A204.1 (cell line): Measurements from ENCODE around the gene PRKAR2A.
"Not testable (repeated sequence)": the region's sequence is repeated elsewhere in the genome, so short reads cannot be mapped to it uniquely, and the experiment has no call there.

Experiments used
- FAIRE-seq: peaks from 2 replicates; lab custom pipeline; 2012; peaks lifted over from hg19 to GRCh38; lab: Jason Lieb, UNC

PRKAR2A gene

DNA sequence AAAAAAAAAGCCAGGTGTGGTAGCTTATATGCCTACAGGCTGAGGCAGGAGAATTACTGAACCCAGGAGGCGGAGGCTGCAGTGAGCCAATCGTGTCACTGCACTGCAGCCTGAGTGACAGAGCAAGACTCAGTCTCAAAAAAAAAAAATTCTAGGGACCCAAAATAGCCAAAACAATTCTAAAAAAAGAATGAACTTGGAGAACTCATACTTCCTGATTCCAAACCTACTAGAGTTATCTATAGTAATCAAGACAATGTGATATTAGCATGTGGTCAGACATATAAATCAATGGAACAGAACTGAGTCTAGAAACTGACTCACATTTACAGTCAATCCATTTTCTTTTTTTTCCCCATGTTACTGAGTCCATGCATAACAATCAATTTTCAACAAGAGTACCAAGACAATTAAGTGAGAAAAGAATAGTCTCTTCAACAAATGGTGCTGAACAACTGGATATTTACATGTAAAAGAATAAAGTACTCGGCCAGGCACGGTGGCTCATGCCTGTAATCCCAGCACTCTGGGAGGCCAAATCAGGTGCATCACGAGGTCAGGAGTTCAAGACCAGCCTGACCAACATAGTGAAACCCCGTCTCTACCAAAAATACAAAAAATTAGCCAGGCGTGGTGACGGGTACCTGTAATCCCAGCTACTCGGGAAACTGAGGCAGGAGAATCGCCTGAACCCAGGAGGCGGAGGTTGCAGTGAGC is 11.9 kb downstream of the PRKAR2A start:
- no peak for FAIRE-seq

DNA sequence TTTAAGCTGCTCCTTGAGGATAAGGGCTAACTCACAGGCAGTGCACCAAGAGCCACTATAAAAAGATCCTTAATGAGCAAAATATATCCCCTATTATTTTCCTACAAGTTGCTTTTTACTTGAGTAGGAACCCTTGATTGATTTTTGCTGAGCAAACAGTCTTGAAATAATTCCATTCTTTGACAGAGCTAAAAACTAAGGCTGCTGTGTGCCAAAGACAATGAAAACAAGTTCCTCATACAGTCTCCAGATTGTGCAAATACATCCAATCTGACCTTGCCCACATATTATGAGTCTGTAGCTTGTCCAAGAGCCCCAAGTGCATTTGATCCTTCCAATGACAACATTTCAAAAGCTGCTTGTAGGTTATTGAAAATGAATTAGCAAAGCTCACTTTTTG is 15.0 kb downstream of the PRKAR2A start:
- no peak for FAIRE-seq

- FAIRE-seq = no peak
Measured at GRCh38 chr3:48830715-48831114, 17.0 kb downstream of the PRKAR2A start.

- not testable (repeated sequence) for FAIRE-seq
Measured at GRCh38 chr3:48829525-48829924, 18.1 kb downstream of the PRKAR2A start.

DNA sequence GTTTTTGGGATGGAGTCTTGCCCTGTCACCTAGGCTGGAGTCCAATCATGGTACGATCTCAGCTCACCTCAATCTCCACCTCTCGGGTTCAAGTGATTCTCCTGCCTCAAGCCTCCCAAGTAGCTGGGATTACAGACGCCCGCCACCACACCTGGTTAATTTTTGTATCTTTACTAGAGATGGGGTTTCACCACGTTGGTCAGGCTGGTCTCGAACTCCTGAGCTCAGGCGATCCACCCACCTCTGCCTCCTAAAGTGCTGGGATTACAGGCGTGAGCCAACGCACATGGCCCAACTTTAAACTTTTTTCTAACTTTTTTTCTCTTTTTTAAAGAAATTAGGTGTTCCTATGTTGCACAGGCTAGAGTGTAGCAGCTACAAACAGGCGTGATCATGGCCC is 19.8 kb downstream of the PRKAR2A start:
- FAIRE-seq = not testable (repeated sequence)

DNA sequence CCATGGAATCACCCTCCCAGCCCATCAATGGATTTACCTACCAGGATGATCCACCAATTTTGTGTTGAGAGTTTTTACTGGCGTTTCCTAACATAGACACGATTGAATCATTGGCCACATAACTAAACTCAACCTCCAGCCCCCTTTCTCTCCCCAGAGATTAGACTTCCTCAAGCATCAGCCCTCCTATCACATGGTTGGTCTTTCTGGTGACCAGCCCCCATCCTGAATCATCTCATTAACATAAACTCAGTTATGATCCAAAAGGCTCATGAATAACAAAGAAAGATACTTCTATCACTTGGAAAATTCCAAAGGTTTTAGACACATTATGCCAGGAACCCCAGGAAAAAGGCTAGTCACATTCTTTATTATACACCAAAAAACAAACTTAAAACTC is 21.2 kb downstream of the PRKAR2A start:
- no peak for FAIRE-seq

GRCh38 chr3:48820612-48821324 is 26.9 kb downstream of the PRKAR2A start:
- FAIRE-seq = no peak

GRCh38 chr3:48819234-48820221 is 28.1 kb downstream of the PRKAR2A start:
- FAIRE-seq = no peak

DNA sequence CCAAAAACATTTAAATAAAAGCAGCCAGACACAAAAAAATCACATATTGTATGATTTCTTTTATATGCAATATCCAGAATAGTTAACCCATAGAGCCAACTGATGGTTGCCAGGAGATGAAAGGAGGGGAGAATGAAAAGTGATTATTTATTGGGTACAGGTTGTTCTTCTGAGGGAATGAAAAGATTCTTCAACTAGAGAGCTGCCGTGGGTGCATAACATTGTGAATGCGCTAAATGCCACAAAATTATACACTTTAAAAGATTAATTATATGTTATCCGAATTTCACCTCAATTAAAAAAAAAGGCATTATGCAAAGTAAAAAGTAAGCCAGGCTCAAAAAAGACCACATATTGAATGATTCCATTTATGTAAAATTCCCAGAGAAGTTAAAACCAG is 36.1 kb downstream of the PRKAR2A start:
- FAIRE-seq = no peak

DNA sequence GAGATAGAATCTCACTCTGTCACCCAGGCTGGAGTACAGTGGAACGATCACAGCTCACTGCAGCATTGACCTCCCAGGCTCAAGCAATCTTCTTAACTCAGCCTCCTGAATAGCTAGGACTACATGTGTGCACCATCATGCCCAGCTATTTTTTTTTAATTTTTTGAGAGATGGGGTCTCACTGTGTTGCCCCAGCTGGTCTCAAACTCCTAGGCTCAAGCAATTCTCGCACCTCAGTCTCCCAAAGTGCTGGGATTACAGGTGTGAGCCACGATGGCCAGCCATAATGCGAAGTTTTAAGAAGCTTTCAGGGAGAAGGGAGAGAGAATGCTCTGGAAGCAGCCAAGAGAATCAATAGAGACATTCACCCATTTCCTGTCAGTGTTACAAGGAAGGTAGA is 42.7 kb downstream of the PRKAR2A start:
- FAIRE-seq = no peak

DNA sequence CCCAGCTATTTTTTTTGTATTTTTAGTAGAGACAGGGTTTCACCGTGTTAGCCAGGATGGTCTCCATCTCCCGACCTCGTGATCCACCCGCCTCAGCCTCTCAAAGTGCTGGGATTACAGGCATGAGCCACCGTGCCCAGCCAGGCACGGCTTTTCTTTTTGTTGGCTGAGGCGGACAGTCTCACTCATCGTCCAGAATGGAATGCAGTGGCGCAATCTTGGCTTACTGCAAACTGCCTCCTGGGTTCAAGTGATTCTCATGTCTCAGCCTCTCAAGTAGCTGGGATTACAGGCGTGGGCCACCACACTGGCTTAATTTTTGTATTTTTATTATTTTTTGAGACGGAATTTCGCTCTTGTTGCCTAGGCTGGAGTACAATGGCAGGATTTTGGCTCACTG is 46.8 kb downstream of the PRKAR2A start:
- not testable (repeated sequence) for FAIRE-seq

DNA sequence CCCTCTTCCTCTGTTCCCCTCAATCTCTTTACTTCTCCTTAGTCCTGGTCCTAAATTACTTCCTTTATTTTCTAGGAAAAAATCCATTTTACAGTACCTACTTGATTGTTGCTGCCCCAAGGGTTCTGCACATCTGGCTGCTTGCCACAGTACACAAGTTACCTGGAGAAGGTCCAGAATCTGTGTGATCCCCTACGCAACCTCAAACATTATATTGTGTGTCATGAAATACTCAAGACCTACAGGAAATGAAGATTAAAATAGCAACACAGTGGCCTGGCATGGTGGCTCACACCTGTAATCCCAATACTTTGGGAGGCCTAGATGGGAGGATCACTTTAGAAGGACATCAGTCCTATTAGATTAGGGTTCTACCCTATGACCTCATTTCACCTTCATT is 48.7 kb downstream of the PRKAR2A start:
- FAIRE-seq = no peak

GRCh38 chr3:48797626-48798025 is 50.0 kb downstream of the PRKAR2A start:
- FAIRE-seq = no peak

DNA sequence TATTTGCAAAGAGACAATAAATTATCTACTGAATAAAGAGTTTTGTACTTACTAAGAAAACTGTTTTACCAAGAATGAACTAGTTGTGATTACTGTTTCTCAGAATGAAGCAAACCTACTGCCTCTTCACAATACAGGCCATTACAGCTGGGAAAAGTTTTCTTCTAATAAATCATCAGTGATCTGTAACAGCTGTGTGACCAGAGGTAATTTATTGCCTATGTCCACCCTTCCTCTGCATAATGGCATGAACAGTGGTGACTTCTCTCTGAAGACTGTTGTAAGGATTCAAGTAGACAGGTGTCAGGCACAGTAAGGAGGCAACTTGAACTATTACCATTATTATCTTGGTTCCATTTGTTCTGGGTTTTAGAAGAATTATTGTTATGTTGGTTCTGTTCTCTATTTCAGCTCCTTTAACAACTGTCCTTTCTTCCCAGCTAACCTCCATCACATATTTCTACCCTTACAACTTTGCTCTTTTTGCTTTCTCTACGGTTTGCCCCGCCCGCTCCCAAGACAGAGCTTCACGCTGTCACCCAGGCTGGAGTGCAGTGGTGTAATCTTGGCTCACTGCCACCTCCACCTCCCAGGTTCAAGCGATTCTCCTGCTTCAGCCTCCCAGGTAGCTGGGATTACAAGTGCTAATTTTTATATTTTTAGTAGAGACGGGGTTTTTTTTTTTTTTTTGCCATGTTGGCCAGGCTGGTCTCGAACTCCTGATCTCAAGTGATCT is 51.5 kb downstream of the PRKAR2A start:
- no peak for FAIRE-seq

DNA sequence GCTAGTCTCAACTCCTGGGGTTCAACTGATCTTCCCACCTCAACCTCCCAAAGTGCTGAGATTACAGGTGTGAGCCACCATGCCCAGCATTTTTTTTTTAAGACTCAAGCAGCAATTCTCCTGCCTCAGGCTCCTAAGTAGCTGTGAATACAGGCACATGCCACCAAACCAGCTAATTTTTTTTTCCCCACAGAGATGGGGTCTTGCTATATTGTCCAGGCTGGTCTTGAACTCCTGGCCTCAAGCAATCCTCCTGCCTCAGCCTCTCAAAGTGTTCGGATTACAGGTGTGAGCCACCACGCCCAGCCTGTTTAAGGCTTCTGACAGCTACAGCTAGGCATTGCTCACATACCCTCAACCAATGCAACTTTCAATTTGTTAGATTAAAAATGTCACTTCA is 54.2 kb downstream of the PRKAR2A start:
- FAIRE-seq = not testable (repeated sequence)

GRCh38 chr3:48789665-48790064 is 58.0 kb downstream of the PRKAR2A start:
- FAIRE-seq = no peak

DNA sequence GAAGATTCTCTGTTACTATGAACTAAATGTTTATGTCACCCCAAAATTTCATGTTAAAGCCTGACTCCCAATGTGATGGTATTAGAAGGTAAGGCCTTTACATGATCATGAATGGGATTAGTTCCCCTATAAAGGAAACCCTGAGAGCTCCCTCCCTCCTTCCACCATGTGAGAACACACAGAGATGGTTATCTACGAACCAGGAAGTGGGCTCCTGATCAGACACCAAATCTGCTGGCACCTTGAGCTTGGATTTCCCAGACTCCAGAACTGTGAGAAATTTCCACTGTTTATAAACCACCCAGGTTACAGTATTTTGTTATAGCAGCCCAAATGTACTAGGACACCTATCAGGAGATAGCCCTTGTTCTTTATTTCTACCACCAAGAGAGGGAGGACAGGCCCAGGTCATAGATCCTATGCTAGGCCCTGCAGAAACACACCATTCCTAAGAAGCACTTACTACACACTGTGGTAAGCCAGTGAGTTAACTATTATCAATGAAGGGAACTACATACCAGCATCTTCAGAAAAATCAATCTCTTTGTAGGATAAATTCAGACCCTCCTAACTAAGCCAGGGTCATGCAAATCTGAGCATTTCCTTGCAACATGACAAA is 59.0 kb downstream of the PRKAR2A start:
- no peak for FAIRE-seq

- FAIRE-seq = no peak
Measured at GRCh38 chr3:48784426-48785120, 63.1 kb downstream of the PRKAR2A start.

- no peak for FAIRE-seq
Measured at GRCh38 chr3:48783304-48783703, 64.4 kb downstream of the PRKAR2A start.

DNA sequence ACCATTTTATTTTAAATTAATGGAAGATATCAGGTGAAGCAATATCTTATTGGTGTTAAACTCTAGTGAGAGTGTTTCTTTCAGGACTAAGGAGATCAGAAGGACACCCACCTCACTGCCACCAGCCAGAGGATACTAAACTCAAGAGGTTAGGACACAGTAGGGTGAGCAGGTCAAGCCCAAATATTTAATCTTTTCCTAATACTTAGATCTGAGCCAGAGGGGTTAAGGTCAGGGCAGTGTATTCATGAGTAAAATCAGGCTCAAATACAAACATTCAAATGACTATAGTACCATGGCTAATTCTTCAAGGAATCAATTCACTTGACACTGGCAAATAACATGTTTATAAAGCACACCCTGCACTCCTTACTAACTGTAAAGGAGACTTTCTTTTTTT is 65.6 kb downstream of the PRKAR2A start:
- FAIRE-seq = no peak

DNA sequence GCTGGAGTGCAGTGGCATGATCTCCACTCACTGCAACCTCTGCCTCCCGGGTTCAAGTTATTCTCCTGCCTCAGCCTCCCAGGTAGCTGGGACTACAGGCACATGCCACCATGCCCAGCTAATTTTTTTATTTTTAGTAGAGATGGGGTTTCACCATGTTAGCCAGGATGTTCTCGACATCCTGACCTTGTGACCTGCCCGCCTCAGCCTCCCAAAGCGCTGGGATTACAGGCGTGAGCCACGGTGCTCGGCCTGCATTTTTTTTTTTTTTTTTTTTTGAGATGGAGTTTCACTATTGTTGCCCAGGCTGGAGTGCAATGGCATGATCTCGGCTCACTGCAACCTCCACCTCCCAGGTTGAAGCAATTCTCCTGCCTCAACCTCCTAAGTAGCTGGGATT is 69.1 kb downstream of the PRKAR2A start:
- FAIRE-seq = not testable (repeated sequence)
